ENCODE data around the gene DBET. TPM values are rescaled to one million over a fixed set of nuclear protein-coding genes. Genes with fewer than 3 reads are reported as not detected.
"Not testable (repeated sequence)": the region's sequence is repeated elsewhere in the genome, so short reads cannot be mapped to it uniquely, and the experiment has no call there.

Gene DBET
- total RNA-seq (under 1 TPM in 2 of 7 donors, not detected in 5; 0.07 to 0.13 TPM), polyA plus RNA-seq (not detected)
- long read RNA-seq, donor 1 = 0 reads
- long read RNA-seq, donor 2 = 0 reads
- long read RNA-seq, donor 3 = 0 reads

- 31 to 52% (median 35%) methylated on average over 2 of the region's 2 CpGs for WGBS, 3 donors
- intact Hi-C loops (cut with DNase I); H3K9me3 ChIP-seq; DNase-seq; H3K4me1 ChIP-seq (ENCODE audit: insufficient read depth); H3K27me3 ChIP-seq; H3K4me3 ChIP-seq; H3K27ac ChIP-seq; H3K36me3 ChIP-seq: not testable (repeated sequence)
Measured at GRCh38 chr4:190064342-190064741, at the start of gene DBET. DBET (plus strand) TSS chr4:190064502.

GRCh38 chr4:190014771-190015537 lies 49.3 kb upstream of the DBET start:
- H3K27ac ChIP-seq = no peak overlapping the region
- no peak for TF ChIP-seq EP300 (IDR thresholded peaks at IDR 0.05)
- TF ChIP-seq POLR2A (IDR thresholded peaks at IDR 0.05) = no peak
- no peak for TF ChIP-seq CTCF (IDR thresholded peaks at IDR 0.05)
- no peak overlapping the region for H3K4me3 ChIP-seq
- H3K27me3 ChIP-seq = no peaks in the 10 kb centered on the region
- intact Hi-C loops (cut with DNase I) = no loop called here
- 3 to 8% (median 3%) methylated on average over 66 to 76 of the region's 76 CpGs for WGBS, 3 donors
- peaks cover 1% of the 10 kb centered on the region for H3K4me1 ChIP-seq (ENCODE audit: insufficient read depth)
- no peaks in the 10 kb centered on the region for H3K36me3 ChIP-seq
- H3K9me3 ChIP-seq = peaks cover 0 to 3% of the 10 kb centered on the region in 2 donors
- no peak for DNase-seq

GRCh38 chr4:190015538-190016368 lies 48.5 kb upstream of the DBET start:
- 9 to 10% (median 9%) methylated on average over 43 of the region's 43 CpGs for WGBS, 3 donors
- intact Hi-C loops (cut with DNase I) = no loop called here
- TF ChIP-seq POLR2A (IDR thresholded peaks at IDR 0.05) = no peak
- TF ChIP-seq EP300 (IDR thresholded peaks at IDR 0.05) = no peak
- no peak for TF ChIP-seq CTCF (IDR thresholded peaks at IDR 0.05)
- Histone ChIP-seq H3K36me3 (no peaks in the 10 kb centered on the region), H3K4me1 (ENCODE audit: insufficient read depth) (peaks cover 1% of the 10 kb centered on the region), H3K27ac (no peak overlapping the region), H3K9me3 (peaks cover 0 to 3% of the 10 kb centered on the region in 2 donors), H3K4me3 (no peak overlapping the region), H3K27me3 (no peaks in the 10 kb centered on the region)
- no peak for DNase-seq

- peaks cover 1% of the 10 kb centered on the region for H3K4me1 ChIP-seq (ENCODE audit: insufficient read depth)
- intact Hi-C loops (cut with DNase I) = no loop called here
- no peak for DNase-seq
- WGBS, 3 donors = 17 to 23% (median 17%) methylated on average over 42 to 43 of the region's 43 CpGs
- no peaks in the 10 kb centered on the region for H3K27me3 ChIP-seq
- no peaks in the 10 kb centered on the region for H3K36me3 ChIP-seq
- TF ChIP-seq CTCF (IDR thresholded peaks at IDR 0.05) = no peak
- no peak for TF ChIP-seq POLR2A (IDR thresholded peaks at IDR 0.05)
- TF ChIP-seq EP300 (IDR thresholded peaks at IDR 0.05) = no peak
- peaks cover 0 to 3% of the 10 kb centered on the region in 2 donors for H3K9me3 ChIP-seq
- H3K27ac ChIP-seq = no peak overlapping the region
- H3K4me3 ChIP-seq = no peak overlapping the region
Measured at GRCh38 chr4:190016369-190017289, 47.7 kb upstream of the DBET start.
